ENCODE data around the gene BGLAP.
A peak's percentile ranks its signal among the peaks of the same experiment; 100 is the strongest.

BGLAP gene

DNA sequence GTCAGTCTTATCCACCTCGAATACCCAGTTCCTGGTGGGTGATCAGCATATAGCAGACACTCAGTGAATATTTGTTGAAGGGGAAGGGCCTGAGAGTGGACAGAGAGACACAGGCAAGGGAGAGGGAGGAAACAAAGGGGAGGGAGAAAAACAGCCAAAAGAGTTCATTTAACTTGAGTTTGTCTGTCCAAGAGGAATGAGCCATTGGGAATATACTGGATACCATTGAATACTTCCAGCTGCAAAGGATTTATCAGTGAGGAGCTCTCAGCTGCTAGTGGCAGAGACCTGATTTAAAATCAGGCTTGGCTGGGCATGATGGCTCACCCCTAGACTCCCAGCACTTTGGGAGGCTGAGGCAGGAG is 11.5 kb upstream of the BGLAP start:
- no peak overlapping the region for H3K4me3 ChIP-seq (ENCODE audit: severe bottlenecking)
- no peaks in the 10 kb centered on the region for H3K9me3 ChIP-seq (ENCODE audit: severe bottlenecking)
- no peaks in the 10 kb centered on the region for H3K27me3 ChIP-seq (ENCODE audit: insufficient read depth, poor library complexity, severe bottlenecking)
- DNase-seq (ENCODE audit: low spot score) (no peak), ATAC-seq (ENCODE audit: low read depth) (no peak)
- H3K36me3 ChIP-seq (ENCODE audit: low read depth), result peaks cover 28% of the 10 kb centered on the region
- no peak overlapping the region for H3K27ac ChIP-seq (ENCODE audit: poor library complexity, severe bottlenecking)
- H3K4me1 ChIP-seq (ENCODE audit: insufficient read depth, poor library complexity, severe bottlenecking), result no peaks in the 10 kb centered on the region
- TF ChIP-seq, protein P1, sequence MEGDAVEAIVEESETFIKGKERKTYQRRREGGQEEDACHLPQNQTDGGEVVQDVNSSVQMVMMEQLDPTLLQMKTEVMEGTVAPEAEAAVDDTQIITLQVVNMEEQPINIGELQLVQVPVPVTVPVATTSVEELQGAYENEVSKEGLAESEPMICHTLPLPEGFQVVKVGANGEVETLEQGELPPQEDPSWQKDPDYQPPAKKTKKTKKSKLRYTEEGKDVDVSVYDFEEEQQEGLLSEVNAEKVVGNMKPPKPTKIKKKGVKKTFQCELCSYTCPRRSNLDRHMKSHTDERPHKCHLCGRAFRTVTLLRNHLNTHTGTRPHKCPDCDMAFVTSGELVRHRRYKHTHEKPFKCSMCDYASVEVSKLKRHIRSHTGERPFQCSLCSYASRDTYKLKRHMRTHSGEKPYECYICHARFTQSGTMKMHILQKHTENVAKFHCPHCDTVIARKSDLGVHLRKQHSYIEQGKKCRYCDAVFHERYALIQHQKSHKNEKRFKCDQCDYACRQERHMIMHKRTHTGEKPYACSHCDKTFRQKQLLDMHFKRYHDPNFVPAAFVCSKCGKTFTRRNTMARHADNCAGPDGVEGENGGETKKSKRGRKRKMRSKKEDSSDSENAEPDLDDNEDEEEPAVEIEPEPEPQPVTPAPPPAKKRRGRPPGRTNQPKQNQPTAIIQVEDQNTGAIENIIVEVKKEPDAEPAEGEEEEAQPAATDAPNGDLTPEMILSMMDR (IDR thresholded peaks at IDR 0.05; ENCODE audit: poor library complexity, severe bottlenecking), result no peak

DNA sequence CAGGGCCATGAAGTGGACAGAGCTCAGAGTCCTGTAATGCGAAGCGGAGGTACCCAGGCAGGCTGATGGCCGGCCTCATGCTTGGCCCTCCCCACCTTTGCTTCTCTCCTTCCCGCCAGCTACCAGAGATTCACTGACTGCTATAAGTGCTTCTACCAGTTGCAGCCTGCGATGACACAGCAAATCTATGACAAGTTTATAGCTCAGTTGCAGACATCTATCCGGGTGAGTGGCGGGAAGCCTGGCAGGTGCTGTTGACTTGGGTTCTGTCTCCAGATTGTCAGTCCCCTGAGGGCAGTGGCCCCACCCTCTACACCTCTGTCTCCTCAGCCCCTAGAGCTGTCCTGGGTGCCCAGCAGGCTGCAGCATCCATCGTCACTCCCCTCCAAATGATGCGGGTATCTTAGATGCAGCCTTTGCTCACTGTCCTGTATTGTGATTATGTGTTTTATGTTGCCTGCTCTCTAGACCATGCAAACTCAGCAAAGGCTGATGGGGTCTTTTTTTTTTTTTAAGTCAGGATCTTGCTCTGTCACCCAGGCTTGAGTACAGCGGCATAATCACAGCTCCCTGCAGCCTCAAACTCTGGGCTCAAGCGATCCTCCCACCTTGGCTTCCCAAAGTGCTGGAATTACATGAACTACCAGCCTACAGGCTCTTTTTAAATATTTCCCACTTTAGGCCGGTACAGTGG is 9.6 kb upstream of the BGLAP start:
- H3K4me1 ChIP-seq (ENCODE audit: insufficient read depth, poor library complexity, severe bottlenecking), result no peaks in the 10 kb centered on the region
- H3K27me3 ChIP-seq (ENCODE audit: insufficient read depth, poor library complexity, severe bottlenecking), result no peaks in the 10 kb centered on the region
- DNase-seq (ENCODE audit: low spot score) (no peak), ATAC-seq (ENCODE audit: low read depth) (no peak)
- H3K27ac ChIP-seq (ENCODE audit: poor library complexity, severe bottlenecking), result no peak overlapping the region
- H3K36me3 ChIP-seq (ENCODE audit: low read depth), result peaks cover 19% of the 10 kb centered on the region
- TF ChIP-seq, protein P1 (IDR thresholded peaks at IDR 0.05; ENCODE audit: poor library complexity, severe bottlenecking), result no peak
- H3K9me3 ChIP-seq (ENCODE audit: severe bottlenecking), result no peaks in the 10 kb centered on the region
- no peak overlapping the region for H3K4me3 ChIP-seq (ENCODE audit: severe bottlenecking)

DNA sequence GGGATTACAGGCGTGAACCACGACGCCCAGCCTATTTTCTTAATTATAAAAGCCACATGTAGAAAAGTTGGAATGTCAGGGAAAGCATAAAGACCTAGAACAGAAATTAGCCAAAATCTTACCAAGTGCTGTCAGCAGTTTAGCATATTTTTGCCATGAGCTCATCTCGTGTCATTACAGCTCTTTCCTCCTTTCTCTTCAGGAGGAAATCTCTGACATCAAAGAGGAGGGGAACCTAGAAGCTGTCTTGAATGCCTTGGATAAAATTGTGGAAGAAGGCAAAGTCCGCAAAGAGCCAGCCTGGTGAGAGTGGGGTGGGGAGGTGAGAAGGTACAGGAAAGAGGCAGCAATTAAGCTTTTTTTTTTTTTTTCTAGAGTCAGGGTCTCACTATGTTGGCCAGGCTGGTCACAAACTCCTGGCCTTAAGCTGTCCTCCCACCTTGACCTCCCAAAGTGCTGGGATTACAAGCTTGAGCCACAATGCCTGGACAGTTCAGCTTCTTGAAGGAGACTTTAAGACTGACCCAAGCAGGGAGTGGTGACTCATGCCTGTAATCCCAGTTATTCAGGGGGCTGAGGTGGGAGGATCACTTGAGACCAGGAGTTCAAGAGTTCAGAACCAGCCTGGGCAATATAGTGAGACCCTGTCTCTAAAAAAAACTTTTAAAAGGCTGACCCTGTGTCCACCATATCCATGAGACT is 8.4 kb upstream of the BGLAP start:
- peaks cover 15% of the 10 kb centered on the region for H3K36me3 ChIP-seq (ENCODE audit: low read depth)
- ATAC-seq (ENCODE audit: low read depth) (peak; percentile 38; the same call in 1 of the 3 replicates), DNase-seq (ENCODE audit: low spot score) (no peak)
- no peak overlapping the region for H3K4me3 ChIP-seq (ENCODE audit: severe bottlenecking)
- no peaks in the 10 kb centered on the region for H3K9me3 ChIP-seq (ENCODE audit: severe bottlenecking)
- H3K27me3 ChIP-seq (ENCODE audit: insufficient read depth, poor library complexity, severe bottlenecking), result no peaks in the 10 kb centered on the region
- H3K27ac ChIP-seq (ENCODE audit: poor library complexity, severe bottlenecking), result peak overlapping the region; percentile 19
- H3K4me1 ChIP-seq (ENCODE audit: insufficient read depth, poor library complexity, severe bottlenecking), result no peaks in the 10 kb centered on the region
- TF ChIP-seq, protein P1 (IDR thresholded peaks at IDR 0.05; ENCODE audit: poor library complexity, severe bottlenecking), result no peak

DNA sequence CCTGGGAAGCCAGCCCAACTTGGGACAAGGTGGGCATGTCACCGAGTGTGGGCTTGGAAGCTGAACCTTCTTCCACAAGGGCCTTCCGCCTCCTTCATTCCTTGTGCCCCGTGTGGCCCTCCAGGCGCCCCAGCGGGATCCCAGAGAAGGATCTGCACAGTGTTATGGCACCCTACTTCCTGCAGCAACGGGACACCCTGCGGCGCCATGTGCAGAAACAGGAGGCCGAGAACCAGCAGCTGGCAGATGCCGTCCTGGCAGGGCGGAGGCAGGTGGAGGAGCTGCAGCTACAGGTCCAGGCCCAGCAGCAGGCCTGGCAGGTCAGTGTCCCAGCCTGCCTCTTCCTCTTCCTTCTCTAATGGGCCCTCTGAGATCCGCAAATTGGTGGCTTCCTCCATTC is 5.8 kb upstream of the BGLAP start:
- no peak overlapping the region for H3K27ac ChIP-seq (ENCODE audit: poor library complexity, severe bottlenecking)
- H3K27me3 ChIP-seq (ENCODE audit: insufficient read depth, poor library complexity, severe bottlenecking), result no peaks in the 10 kb centered on the region
- ATAC-seq (ENCODE audit: low read depth) (no peak), DNase-seq (ENCODE audit: low spot score) (no peak)
- peaks cover 14% of the 10 kb centered on the region for H3K36me3 ChIP-seq (ENCODE audit: low read depth)
- TF ChIP-seq, protein P1 (IDR thresholded peaks at IDR 0.05; ENCODE audit: poor library complexity, severe bottlenecking), result no peak
- no peaks in the 10 kb centered on the region for H3K4me1 ChIP-seq (ENCODE audit: insufficient read depth, poor library complexity, severe bottlenecking)
- no peak overlapping the region for H3K4me3 ChIP-seq (ENCODE audit: severe bottlenecking)
- H3K9me3 ChIP-seq (ENCODE audit: severe bottlenecking), result no peaks in the 10 kb centered on the region

DNA sequence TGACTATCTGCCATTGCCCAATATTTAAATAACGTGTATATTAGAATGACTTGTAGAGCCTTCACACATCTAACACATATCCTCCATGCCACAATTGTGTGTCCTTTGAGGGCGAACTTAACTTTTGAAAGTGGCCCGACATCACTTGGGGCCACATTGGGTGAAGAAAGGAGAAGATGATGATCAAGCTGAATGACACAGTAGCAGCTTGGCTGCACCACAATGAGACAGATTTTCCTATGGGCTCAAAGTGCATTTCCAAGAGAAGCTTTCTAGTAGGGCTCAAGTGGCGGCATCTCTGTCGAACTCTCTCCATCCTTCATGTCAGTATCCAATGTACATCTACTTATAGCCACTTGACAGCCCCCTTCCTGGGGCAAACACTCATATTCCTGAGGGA is 3.7 kb upstream of the BGLAP start:
- Histone ChIP-seq H3K9me3 (ENCODE audit: severe bottlenecking) (no peaks in the 10 kb centered on the region), H3K27ac (ENCODE audit: poor library complexity, severe bottlenecking) (no peak overlapping the region), H3K4me3 (ENCODE audit: severe bottlenecking) (no peak overlapping the region), H3K27me3 (ENCODE audit: insufficient read depth, poor library complexity, severe bottlenecking) (no peaks in the 10 kb centered on the region), H3K4me1 (ENCODE audit: insufficient read depth, poor library complexity, severe bottlenecking) (peaks cover 10% of the 10 kb centered on the region), H3K36me3 (ENCODE audit: low read depth) (peaks cover 14% of the 10 kb centered on the region)
- DNase-seq (ENCODE audit: low spot score) (no peak), ATAC-seq (ENCODE audit: low read depth) (no peak)
- TF ChIP-seq, protein P1 (IDR thresholded peaks at IDR 0.05; ENCODE audit: poor library complexity, severe bottlenecking), result no peak

Measured in RWPE2 (cell line).